HepG2 (cell line): ENCODE measurements around the gene TAS1R1. TPM values are rescaled to one million over a fixed set of nuclear protein-coding genes. Genes with fewer than 3 reads are reported as not detected.

ENCODE experiments used
- ARHGAP35 ChIP-seq: sonication (generic); formaldehyde crosslinking; IDR thresholded peaks from 2 replicates; pipeline ENCODE4 v1.9.0; 2022; ENCODE audit warnings: mild to moderate bottlenecking, inconsistent platforms, moderate library complexity, missing genetic modification reagents, borderline replicate concordance
- BHLHE40 ChIP-seq: IDR thresholded peaks from 2 replicates; pipeline ENCODE4 v1.6.1; 2011; ENCODE audit warnings: low read length, improper control_type of control experiment
- ISL2 ChIP-seq: sonication (generic); formaldehyde crosslinking; IDR thresholded peaks from 2 replicates; pipeline ENCODE4 v1.5.0; 2020; ENCODE audit warnings: missing genetic modification reagents
- JARID2 ChIP-seq: sonication (generic); formaldehyde crosslinking; IDR thresholded peaks from 2 replicates; pipeline ENCODE4 v1.8.1; 2023; ENCODE audit warnings: missing genetic modification reagents, inconsistent platforms; ENCODE audit not compliant: insufficient replicate concordance
- MIER2 ChIP-seq: IDR thresholded peaks from 2 replicates; pipeline ENCODE4 v1.6.1; 2016; ENCODE audit warnings: missing biosample characterization, missing genetic modification reagents
- NFIB ChIP-seq: sonication (generic); formaldehyde crosslinking; IDR thresholded peaks from 2 replicates; pipeline ENCODE4 v1.9.0; 2021; ENCODE audit warnings: missing genetic modification reagents, mild to moderate bottlenecking, borderline replicate concordance
- YEATS4 ChIP-seq: sonication (generic); formaldehyde crosslinking; IDR thresholded peaks from 2 replicates; pipeline ENCODE4 v1.4.0; 2020; ENCODE audit warnings: missing genetic modification reagents, borderline replicate concordance
- ZNF234 ChIP-seq: sonication (generic); formaldehyde crosslinking; conservative IDR thresholded peaks from 2 replicates; pipeline ENCODE4 v1.5.1; 2020; ENCODE audit warnings: mild to moderate bottlenecking, missing genetic modification reagents
- ZNF431 ChIP-seq: sonication (generic); formaldehyde crosslinking; IDR thresholded peaks from 2 replicates; pipeline ENCODE4 v1.9.0; 2022; ENCODE audit warnings: missing genetic modification reagents, low read depth, mild to moderate bottlenecking, borderline replicate concordance
- ZNF792 ChIP-seq: IDR thresholded peaks from 2 replicates; pipeline ENCODE4 v1.6.1; 2016
- polyA plus RNA-seq, 8 experiments: library from polyadenylated mRNA; depleted of rRNA in 3 of 8; stranded (reverse) in 7 of 8; unstranded in 1 of 8; fragments of >200 nt; fragmentation: Illumina TruSeq in 4 of 8; extraction: Trizol in 4 of 8; gene quantifications; 2 replicates each; pipeline versions ENCODE4 v1.2.1 to v1.2.3, GENCODE V29; 2011 to 2016; ENCODE audit warnings: low read depth in 4 of 8, missing spikeins in 1 of 8, mixed read lengths in 1 of 8; ENCODE audit not compliant: insufficient read depth in 1 of 8
- total RNA-seq, 5 experiments: library from RNA; depleted of rRNA; stranded (reverse); fragments of >200 nt; fragmentation: Illumina TruSeq; extraction: Trizol; gene quantifications; 2 replicates each; pipeline ENCODE4 v1.2.3, GENCODE V29; 2016; ENCODE audit warnings: low read depth in 1 of 5
- TF ChIP-seq, protein P1 (sequence below): sonication (generic); formaldehyde crosslinking; IDR thresholded peaks from 2 replicates; pipeline ENCODE4 v1.4.0; 2020; ENCODE audit warnings: missing genetic modification reagents
- TF ChIP-seq, protein P2 (sequence below): sonication (generic); formaldehyde crosslinking; IDR thresholded peaks from 2 replicates; pipeline ENCODE4 v1.4.0; 2020; ENCODE audit warnings: missing genetic modification reagents
- TF ChIP-seq, protein P3 (sequence below): sonication (generic); formaldehyde crosslinking; IDR thresholded peaks from 2 replicates; pipeline ENCODE4 v1.5.0; 2020; ENCODE audit warnings: mild to moderate bottlenecking, missing genetic modification reagents
- TF ChIP-seq, protein P4 (sequence below): sonication (generic); formaldehyde crosslinking; IDR thresholded peaks from 2 replicates; pipeline ENCODE4 v1.5.0; 2020; ENCODE audit warnings: missing genetic modification reagents, mild to moderate bottlenecking, borderline replicate concordance
- TF ChIP-seq, protein P5 (sequence below): sonication (generic); formaldehyde crosslinking; IDR thresholded peaks from 2 replicates; pipeline ENCODE4 v1.5.0; 2020; ENCODE audit warnings: mild to moderate bottlenecking, missing genetic modification reagents

TAS1R1 gene
- total and polyA plus RNA-seq, 2 of the 13 experiments (the other 11 are each of a cell fraction or from before 2014, with no cell fraction given), result 1.4 to 1.6 TPM

- TF ChIP-seq, protein P1, sequence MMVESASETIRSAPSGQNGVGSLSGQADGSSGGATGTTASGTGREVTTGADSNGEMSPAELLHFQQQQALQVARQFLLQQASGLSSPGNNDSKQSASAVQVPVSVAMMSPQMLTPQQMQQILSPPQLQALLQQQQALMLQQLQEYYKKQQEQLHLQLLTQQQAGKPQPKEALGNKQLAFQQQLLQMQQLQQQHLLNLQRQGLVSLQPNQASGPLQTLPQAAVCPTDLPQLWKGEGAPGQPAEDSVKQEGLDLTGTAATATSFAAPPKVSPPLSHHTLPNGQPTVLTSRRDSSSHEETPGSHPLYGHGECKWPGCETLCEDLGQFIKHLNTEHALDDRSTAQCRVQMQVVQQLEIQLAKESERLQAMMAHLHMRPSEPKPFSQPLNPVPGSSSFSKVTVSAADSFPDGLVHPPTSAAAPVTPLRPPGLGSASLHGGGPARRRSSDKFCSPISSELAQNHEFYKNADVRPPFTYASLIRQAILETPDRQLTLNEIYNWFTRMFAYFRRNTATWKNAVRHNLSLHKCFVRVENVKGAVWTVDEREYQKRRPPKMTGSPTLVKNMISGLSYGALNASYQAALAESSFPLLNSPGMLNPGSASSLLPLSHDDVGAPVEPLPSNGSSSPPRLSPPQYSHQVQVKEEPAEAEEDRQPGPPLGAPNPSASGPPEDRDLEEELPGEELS, result 0 out of 2 replicates have a peak, but pooled peaks have one; percentile 36
- TF ChIP-seq, protein P2, sequence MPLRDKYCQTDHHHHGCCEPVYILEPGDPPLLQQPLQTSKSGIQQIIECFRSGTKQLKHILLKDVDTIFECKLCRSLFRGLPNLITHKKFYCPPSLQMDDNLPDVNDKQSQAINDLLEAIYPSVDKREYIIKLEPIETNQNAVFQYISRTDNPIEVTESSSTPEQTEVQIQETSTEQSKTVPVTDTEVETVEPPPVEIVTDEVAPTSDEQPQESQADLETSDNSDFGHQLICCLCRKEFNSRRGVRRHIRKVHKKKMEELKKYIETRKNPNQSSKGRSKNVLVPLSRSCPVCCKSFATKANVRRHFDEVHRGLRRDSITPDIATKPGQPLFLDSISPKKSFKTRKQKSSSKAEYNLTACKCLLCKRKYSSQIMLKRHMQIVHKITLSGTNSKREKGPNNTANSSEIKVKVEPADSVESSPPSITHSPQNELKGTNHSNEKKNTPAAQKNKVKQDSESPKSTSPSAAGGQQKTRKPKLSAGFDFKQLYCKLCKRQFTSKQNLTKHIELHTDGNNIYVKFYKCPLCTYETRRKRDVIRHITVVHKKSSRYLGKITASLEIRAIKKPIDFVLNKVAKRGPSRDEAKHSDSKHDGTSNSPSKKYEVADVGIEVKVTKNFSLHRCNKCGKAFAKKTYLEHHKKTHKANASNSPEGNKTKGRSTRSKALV, result peak; percentile 9; the same call in 1 of the 2 replicates
- TF ChIP-seq ARHGAP35 (CRISPR knock-in tag), result no peak
- TF ChIP-seq ISL2 (CRISPR knock-in tag), result no peak
- no peak for TF ChIP-seq BHLHE40
- no peak for TF ChIP-seq MIER2 (CRISPR knock-in tag)
- TF ChIP-seq JARID2, result no peak
- no peak for TF ChIP-seq NFIB
- no peak for TF ChIP-seq ZNF234 (CRISPR knock-in tag)
- 0 out of 2 replicates have a peak, but pooled peaks have one; percentile 3 for TF ChIP-seq ZNF431 (CRISPR knock-in tag)
- TF ChIP-seq ZNF792 (CRISPR knock-in tag), result no peak
- TF ChIP-seq, protein P3, sequence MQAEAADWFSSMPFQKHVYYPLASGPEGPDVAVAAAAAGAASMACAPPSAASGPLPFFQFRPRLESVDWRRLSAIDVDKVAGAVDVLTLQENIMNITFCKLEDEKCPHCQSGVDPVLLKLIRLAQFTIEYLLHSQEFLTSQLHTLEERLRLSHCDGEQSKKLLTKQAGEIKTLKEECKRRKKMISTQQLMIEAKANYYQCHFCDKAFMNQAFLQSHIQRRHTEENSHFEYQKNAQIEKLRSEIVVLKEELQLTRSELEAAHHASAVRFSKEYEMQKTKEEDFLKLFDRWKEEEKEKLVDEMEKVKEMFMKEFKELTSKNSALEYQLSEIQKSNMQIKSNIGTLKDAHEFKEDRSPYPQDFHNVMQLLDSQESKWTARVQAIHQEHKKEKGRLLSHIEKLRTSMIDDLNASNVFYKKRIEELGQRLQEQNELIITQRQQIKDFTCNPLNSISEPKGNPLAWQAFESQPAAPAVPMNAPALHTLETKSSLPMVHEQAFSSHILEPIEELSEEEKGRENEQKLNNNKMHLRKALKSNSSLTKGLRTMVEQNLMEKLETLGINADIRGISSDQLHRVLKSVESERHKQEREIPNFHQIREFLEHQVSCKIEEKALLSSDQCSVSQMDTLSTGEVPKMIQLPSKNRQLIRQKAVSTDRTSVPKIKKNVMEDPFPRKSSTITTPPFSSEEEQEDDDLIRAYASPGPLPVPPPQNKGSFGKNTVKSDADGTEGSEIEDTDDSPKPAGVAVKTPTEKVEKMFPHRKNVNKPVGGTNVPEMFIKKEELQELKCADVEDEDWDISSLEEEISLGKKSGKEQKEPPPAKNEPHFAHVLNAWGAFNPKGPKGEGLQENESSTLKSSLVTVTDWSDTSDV (CRISPR knock-in tag), result 0 out of 2 replicates have a peak, but pooled peaks have one; percentile 20
- TF ChIP-seq, protein P4, sequence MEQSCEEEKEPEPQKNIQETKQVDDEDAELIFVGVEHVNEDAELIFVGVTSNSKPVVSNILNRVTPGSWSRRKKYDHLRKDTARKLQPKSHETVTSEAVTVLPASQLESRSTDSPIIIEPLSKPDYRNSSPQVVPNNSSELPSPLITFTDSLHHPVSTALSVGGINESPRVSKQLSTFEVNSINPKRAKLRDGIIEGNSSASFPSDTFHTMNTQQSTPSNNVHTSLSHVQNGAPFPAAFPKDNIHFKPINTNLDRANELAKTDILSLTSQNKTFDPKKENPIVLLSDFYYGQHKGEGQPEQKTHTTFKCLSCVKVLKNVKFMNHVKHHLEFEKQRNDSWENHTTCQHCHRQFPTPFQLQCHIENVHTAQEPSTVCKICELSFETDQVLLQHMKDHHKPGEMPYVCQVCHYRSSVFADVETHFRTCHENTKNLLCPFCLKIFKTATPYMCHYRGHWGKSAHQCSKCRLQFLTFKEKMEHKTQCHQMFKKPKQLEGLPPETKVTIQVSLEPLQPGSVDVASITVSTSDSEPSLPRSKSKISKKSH, result 0 out of 2 replicates have a peak, but pooled peaks have one; percentile 5
- 0 out of 2 replicates have a peak, but pooled peaks have one; percentile 5 for TF ChIP-seq YEATS4 (CRISPR knock-in tag)
- TF ChIP-seq, protein P5, sequence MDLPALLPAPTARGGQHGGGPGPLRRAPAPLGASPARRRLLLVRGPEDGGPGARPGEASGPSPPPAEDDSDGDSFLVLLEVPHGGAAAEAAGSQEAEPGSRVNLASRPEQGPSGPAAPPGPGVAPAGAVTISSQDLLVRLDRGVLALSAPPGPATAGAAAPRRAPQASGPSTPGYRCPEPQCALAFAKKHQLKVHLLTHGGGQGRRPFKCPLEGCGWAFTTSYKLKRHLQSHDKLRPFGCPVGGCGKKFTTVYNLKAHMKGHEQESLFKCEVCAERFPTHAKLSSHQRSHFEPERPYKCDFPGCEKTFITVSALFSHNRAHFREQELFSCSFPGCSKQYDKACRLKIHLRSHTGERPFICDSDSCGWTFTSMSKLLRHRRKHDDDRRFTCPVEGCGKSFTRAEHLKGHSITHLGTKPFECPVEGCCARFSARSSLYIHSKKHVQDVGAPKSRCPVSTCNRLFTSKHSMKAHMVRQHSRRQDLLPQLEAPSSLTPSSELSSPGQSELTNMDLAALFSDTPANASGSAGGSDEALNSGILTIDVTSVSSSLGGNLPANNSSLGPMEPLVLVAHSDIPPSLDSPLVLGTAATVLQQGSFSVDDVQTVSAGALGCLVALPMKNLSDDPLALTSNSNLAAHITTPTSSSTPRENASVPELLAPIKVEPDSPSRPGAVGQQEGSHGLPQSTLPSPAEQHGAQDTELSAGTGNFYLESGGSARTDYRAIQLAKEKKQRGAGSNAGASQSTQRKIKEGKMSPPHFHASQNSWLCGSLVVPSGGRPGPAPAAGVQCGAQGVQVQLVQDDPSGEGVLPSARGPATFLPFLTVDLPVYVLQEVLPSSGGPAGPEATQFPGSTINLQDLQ, result peak; percentile 5; the same call in 1 of the 2 replicates
Measured at GRCh38 chr1:6601049-6601922, 46.2 kb downstream of the TAS1R1 start (continued).
